DMS114 treated with DMSO at 0.1 percent for 48 hours (cell line): ENCODE results near the gene TRMT1.
A peak's percentile ranks its signal among the peaks of the same experiment; 100 is the strongest.
"Not testable (repeated sequence)": the region's sequence is repeated elsewhere in the genome, so short reads cannot be mapped to it uniquely, and the experiment has no call there.

ENCODE experiments used
- DNase-seq: peaks from one replicate; lab custom pipeline; 2025; ENCODE audit not compliant: unreplicated experiment; lab: John Stamatoyannopoulos, UW

TRMT1 gene

GRCh38 chr19:13150931-13151604 lies 34.5 kb upstream of the TRMT1 start:
- no peak for DNase-seq

- peak; percentile 86 for DNase-seq
Observed at GRCh38 chr19:13150187-13150930, 33.8 kb upstream of the TRMT1 start, which contains the start of the genes IER2 and STX10. Gene IER2, plus strand, starts transcription at chr19:13150411. Its CDS starts 2,776 bp downstream, at chr19:13153187. Gene STX10, minus strand, starts transcription at chr19:13150375. Its CDS starts 202 bp downstream, at chr19:13150173.

- DNase-seq = no peak
Observed at GRCh38 chr19:13149628-13150186, 33.2 kb upstream of the TRMT1 start.

- not testable (repeated sequence) for DNase-seq
Observed at GRCh38 chr19:13149173-13149627, 32.7 kb upstream of the TRMT1 start.

- no peak for DNase-seq
Observed at GRCh38 chr19:13146763-13147563, 30.4 kb upstream of the TRMT1 start.

GRCh38 chr19:13139633-13140311 lies 23.2 kb upstream of the TRMT1 start:
- DNase-seq = no peak

- DNase-seq = no peak
Observed at GRCh38 chr19:13138916-13139198, 22.3 kb upstream of the TRMT1 start.

GRCh38 chr19:13138171-13138915 lies 21.8 kb upstream of the TRMT1 start:
- no peak for DNase-seq

GRCh38 chr19:13137290-13137794 lies 20.8 kb upstream of the TRMT1 start:
- no peak for DNase-seq

GRCh38 chr19:13135068-13136062 lies 18.8 kb upstream of the TRMT1 start:
- DNase-seq = no peak

GRCh38 chr19:13134626-13135025 lies 18.1 kb upstream of the TRMT1 start:
- DNase-seq = no peak

GRCh38 chr19:13133241-13133870 lies 16.8 kb upstream of the TRMT1 start:
- DNase-seq = no peak

- DNase-seq = no peak
Observed at GRCh38 chr19:13132471-13133180, 16.1 kb upstream of the TRMT1 start.

GRCh38 chr19:13130886-13131490 lies 14.4 kb upstream of the TRMT1 start:
- no peak for DNase-seq

- DNase-seq = no peak
Observed at GRCh38 chr19:13129384-13129783, 12.8 kb upstream of the TRMT1 start.

- DNase-seq = no peak
Observed at GRCh38 chr19:13128583-13128982, 12.0 kb upstream of the TRMT1 start.
